ENCODE data around the gene DNAJC12.

DNA sequence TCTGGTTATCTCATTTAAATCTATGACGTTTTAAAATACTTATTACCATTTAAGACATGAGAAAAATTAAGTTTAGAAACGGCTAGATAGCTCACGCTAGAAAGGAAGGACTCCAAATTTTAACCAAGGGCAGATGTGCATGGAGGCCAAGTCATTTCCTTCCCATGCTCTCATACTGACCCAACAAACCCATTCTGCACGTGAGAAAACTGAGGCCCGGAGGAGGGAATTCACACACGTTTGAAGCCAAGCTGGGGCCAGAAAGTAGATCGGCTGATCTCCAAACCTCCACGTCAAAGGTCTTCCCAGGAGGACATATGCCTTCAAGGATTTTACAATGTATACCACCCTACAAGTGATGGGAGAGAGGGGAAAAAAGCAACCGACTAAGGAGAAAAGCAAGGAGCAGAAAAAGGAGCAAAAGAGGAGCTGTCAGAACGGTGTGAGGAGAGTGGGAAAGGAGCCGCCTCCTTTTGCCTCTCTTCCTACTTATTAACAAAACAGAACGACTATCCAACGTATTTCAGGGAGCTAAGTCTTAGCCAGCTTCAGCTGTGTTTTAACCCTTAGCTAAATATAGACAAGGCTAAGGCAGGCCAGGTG is 45.8 kb upstream of the DNAJC12 start:
- TF ChIP-seq, protein P1, sequence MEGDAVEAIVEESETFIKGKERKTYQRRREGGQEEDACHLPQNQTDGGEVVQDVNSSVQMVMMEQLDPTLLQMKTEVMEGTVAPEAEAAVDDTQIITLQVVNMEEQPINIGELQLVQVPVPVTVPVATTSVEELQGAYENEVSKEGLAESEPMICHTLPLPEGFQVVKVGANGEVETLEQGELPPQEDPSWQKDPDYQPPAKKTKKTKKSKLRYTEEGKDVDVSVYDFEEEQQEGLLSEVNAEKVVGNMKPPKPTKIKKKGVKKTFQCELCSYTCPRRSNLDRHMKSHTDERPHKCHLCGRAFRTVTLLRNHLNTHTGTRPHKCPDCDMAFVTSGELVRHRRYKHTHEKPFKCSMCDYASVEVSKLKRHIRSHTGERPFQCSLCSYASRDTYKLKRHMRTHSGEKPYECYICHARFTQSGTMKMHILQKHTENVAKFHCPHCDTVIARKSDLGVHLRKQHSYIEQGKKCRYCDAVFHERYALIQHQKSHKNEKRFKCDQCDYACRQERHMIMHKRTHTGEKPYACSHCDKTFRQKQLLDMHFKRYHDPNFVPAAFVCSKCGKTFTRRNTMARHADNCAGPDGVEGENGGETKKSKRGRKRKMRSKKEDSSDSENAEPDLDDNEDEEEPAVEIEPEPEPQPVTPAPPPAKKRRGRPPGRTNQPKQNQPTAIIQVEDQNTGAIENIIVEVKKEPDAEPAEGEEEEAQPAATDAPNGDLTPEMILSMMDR (IDR thresholded peaks at IDR 0.05), result no peak
- no peak for TF ChIP-seq EZH2 (IDR thresholded peaks at IDR 0.05)
